SK-N-SH treated with all-trans-retinoic acid at 6 μM for 48 hours (cell line): Measurements from ENCODE around the gene AUTS2.

ENCODE experiments used
- ARNTL ChIP-seq: fragments of 450-650 bp; formaldehyde crosslinking; IDR thresholded peaks from 2 replicates; pipeline ENCODE4 v1.5.0; 2020; ENCODE audit warnings: low read depth, mild to moderate bottlenecking, moderate library complexity, borderline replicate concordance
- GLIS3 ChIP-seq: fragments of 250-450 bp; sonication (Bioruptor Pico); IDR thresholded peaks from 2 replicates; pipeline ENCODE4 v1.5.0; 2020; ENCODE audit warnings: mild to moderate bottlenecking, moderate library complexity
- PATZ1 ChIP-seq: fragments of 250-450 bp; sonication (Bioruptor Pico); IDR thresholded peaks from 2 replicates; pipeline ENCODE4 v1.8.0; 2020; ENCODE audit warnings: mild to moderate bottlenecking, moderate library complexity, borderline replicate concordance
- PPARA ChIP-seq: fragments of 250-450 bp; sonication (Bioruptor Pico); IDR thresholded peaks from 2 replicates; pipeline ENCODE4 v1.5.0; 2020; ENCODE audit warnings: mild to moderate bottlenecking, borderline replicate concordance
- SNAI2 ChIP-seq: fragments of 250-450 bp; sonication (Bioruptor Pico); IDR thresholded peaks from 2 replicates; pipeline ENCODE4 v1.5.0; 2020; ENCODE audit warnings: mild to moderate bottlenecking, moderate library complexity
- TCF4 ChIP-seq: fragments of 250-450 bp; sonication (Bioruptor Pico); IDR thresholded peaks from 2 replicates; pipeline ENCODE4 v1.8.0; 2021; ENCODE audit warnings: mild to moderate bottlenecking, moderate library complexity, borderline replicate concordance
- TOX ChIP-seq: fragments of 250-450 bp; sonication (Bioruptor Pico); IDR thresholded peaks from 2 replicates; pipeline ENCODE4 v1.8.0; 2021; ENCODE audit warnings: mild to moderate bottlenecking, moderate library complexity, borderline replicate concordance
- ZC3H10 ChIP-seq: fragments of 250-450 bp; sonication (Bioruptor Pico); IDR thresholded peaks from 2 replicates; pipeline ENCODE4 v1.5.1; 2021; ENCODE audit warnings: mild to moderate bottlenecking, moderate library complexity
- ZFP3 ChIP-seq: fragments of 250-450 bp; sonication (Bioruptor Pico); IDR thresholded peaks from 2 replicates; pipeline ENCODE4 v1.5.0; 2020; ENCODE audit warnings: mild to moderate bottlenecking, moderate library complexity

GRCh38 chr7:69739190-69739589, 140.9 kb downstream of the AUTS2 start:
- TF ChIP-seq PPARA (CRISPR knock-in tag) (no peak), ZC3H10 (CRISPR knock-in tag) (no peak), ZFP3 (no peak), GLIS3 (CRISPR knock-in tag) (no peak), PATZ1 (CRISPR knock-in tag) (no peak), TCF4 (no peak), TOX (no peak), SNAI2 (CRISPR knock-in tag) (no peak), ARNTL (CRISPR knock-in tag) (no peak)
